HEK293 (cell line): ENCODE data around the gene NPTX1.

Source experiments
- CTCF ChIA-PET: fragments of 350-600 bp; formaldehyde crosslinking; extraction: SDS; loops from one replicate; lab custom pipeline; 2021; ENCODE audit warnings: antibody characterized with exemption; lab: Yijun Ruan, JAX
- POLR2A ChIA-PET: fragments of 300-600 bp; formaldehyde crosslinking; extraction: SDS; loops from one replicate; lab custom pipeline; 2020; ENCODE audit warnings: antibody characterized with exemption, inconsistent platforms; lab: Yijun Ruan, JAX
- H3K27ac ChIP-seq: fragments of 200-500 bp; sonication (Bioruptor generic); 2 replicates; pipeline ENCODE4 v1.5.1; 2014; ENCODE audit warnings: low read depth, low read length, control low read depth, inconsistent platforms; ENCODE audit errors: extremely low read depth
- H3K36me3 ChIP-seq, 2 experiments: fragments of 200-500 bp in 1 of 2; sonication (Bioruptor generic) in 1 of 2; 1 replicate in 1 of 2; 2 replicates in 1 of 2; pipeline ENCODE4 v1.5.1; 2014 to 2017; ENCODE audit warnings: inconsistent platforms in 2 of 2, low read length in 2 of 2; ENCODE audit not compliant: control insufficient read depth in 2 of 2, insufficient read depth in 1 of 2
- H3K4me1 ChIP-seq: fragments of 200-500 bp; sonication (Bioruptor generic); 2 replicates; pipeline ENCODE4 v1.5.1; 2014; ENCODE audit warnings: mild to moderate bottlenecking, low read length, inconsistent platforms; ENCODE audit not compliant: control insufficient read depth, insufficient read depth
- H3K4me3 ChIP-seq: 2 replicates; pipeline ENCODE4 v1.5.1; 2011; ENCODE audit warnings: low read depth, mild to moderate bottlenecking, control low read depth, low read length, moderate library complexity
- H3K9me3 ChIP-seq: fragments of 200-500 bp; sonication (Bioruptor generic); 2 replicates; pipeline ENCODE4 v1.5.1; 2014; ENCODE audit warnings: low read depth, low read length, inconsistent platforms; ENCODE audit not compliant: control insufficient read depth, insufficient read depth
- AEBP2 ChIP-seq: fragments of 450-650 bp; formaldehyde crosslinking; IDR thresholded peaks from 2 replicates; pipeline ENCODE4 v1.5.1; 2016; ENCODE audit warnings: missing biosample characterization, missing genetic modification characterization, borderline replicate concordance
- GLIS2 ChIP-seq: fragments of 450-650 bp; formaldehyde crosslinking; IDR thresholded peaks from 2 replicates; pipeline ENCODE4 v1.5.1; 2016; ENCODE audit warnings: missing biosample characterization, missing genetic modification characterization
- KLF1 ChIP-seq: fragments of 450-650 bp; formaldehyde crosslinking; IDR thresholded peaks from 2 replicates; pipeline ENCODE4 v1.5.1; 2016; ENCODE audit warnings: missing biosample characterization, missing genetic modification characterization
- KLF9 ChIP-seq: fragments of 450-650 bp; formaldehyde crosslinking; IDR thresholded peaks from 2 replicates; pipeline ENCODE4 v1.5.1; 2016; ENCODE audit warnings: missing biosample characterization, missing genetic modification characterization, low read depth
- REST ChIP-seq: fragments of 450-650 bp; formaldehyde crosslinking; IDR thresholded peaks from 2 replicates; pipeline ENCODE4 v1.5.1; 2016; ENCODE audit warnings: missing biosample characterization, missing genetic modification characterization
- ZNF10 ChIP-seq: fragments of 450-650 bp; formaldehyde crosslinking; IDR thresholded peaks from 2 replicates; pipeline ENCODE4 v1.5.1; 2017; ENCODE audit warnings: missing biosample characterization, missing genetic modification characterization
- ZNF155 ChIP-seq: fragments of 450-650 bp; formaldehyde crosslinking; IDR thresholded peaks from 2 replicates; pipeline ENCODE4 v1.5.1; 2016; ENCODE audit warnings: missing biosample characterization, missing genetic modification characterization
- ZNF184 ChIP-seq: fragments of 450-650 bp; IDR thresholded peaks from 2 replicates; pipeline ENCODE4 v1.5.1; 2018; ENCODE audit warnings: missing biosample characterization, mild to moderate bottlenecking, missing genetic modification characterization
- ZNF571 ChIP-seq: fragments of 450-650 bp; formaldehyde crosslinking; IDR thresholded peaks from 2 replicates; pipeline ENCODE4 v1.5.0; 2017; ENCODE audit warnings: missing biosample characterization, missing genetic modification characterization
- ZNF596 ChIP-seq: fragments of 450-650 bp; IDR thresholded peaks from 2 replicates; pipeline ENCODE4 v1.5.0; 2018; ENCODE audit warnings: missing biosample characterization, mild to moderate bottlenecking, missing genetic modification characterization, moderate library complexity
- ZNF600 ChIP-seq: fragments of 450-650 bp; formaldehyde crosslinking; IDR thresholded peaks from 2 replicates; pipeline ENCODE4 v1.5.1; 2016; ENCODE audit warnings: missing biosample characterization, missing genetic modification characterization
- ZNF707 ChIP-seq: fragments of 450-650 bp; formaldehyde crosslinking; IDR thresholded peaks from 2 replicates; pipeline ENCODE4 v1.5.1; 2016; ENCODE audit warnings: missing biosample characterization, missing genetic modification characterization
- ZNF830 ChIP-seq: fragments of 450-650 bp; IDR thresholded peaks from 2 replicates; pipeline ENCODE4 v1.5.0; 2018; ENCODE audit warnings: missing biosample characterization, missing genetic modification characterization, low read depth, mild to moderate bottlenecking, moderate library complexity
- ZSCAN4 ChIP-seq: fragments of 450-650 bp; formaldehyde crosslinking; IDR thresholded peaks from 2 replicates; pipeline ENCODE4 v1.5.1; 2017; ENCODE audit warnings: missing biosample characterization, missing genetic modification characterization
- TF ChIP-seq, protein P1 (sequence below): fragments of 450-650 bp; formaldehyde crosslinking; IDR thresholded peaks from 2 replicates; pipeline ENCODE4 v1.5.1; 2016; ENCODE audit warnings: missing biosample characterization, missing genetic modification characterization, borderline replicate concordance

Gene NPTX1

DNA sequence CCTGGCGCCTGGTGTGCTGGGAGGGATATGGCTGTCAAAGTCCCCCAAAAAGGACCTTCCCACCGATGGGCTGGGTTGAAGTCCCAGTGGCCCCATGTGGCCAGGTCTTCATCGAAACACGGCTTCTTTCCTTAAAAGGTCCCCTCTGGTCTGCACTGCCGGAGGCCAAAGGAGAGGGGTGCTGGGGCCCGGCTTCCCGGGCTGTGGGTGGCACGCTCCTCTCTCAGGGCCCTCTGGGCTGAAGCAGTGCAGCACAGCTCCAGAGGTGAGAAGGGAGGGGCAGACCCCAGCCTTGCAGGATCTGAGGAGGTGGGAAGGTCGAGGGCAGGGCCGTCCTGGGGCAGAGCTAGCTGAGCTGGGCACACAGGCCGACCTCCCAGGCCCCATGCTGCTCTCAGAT, 6.7 kb downstream of the NPTX1 start:
- Histone ChIP-seq H3K27ac (no peak overlapping the region), H3K36me3 (peaks cover 11 to 74% of the 10 kb centered on the region in 2 experiments), H3K4me3 (no peak overlapping the region), H3K4me1 (peaks cover under 1% of the 10 kb centered on the region; the same call in 1 of the 2 replicates), H3K9me3 (no peaks in the 10 kb centered on the region)
- ChIA-PET CTCF (interaction anchor here (0.5 to 1.4 kb wide), 2 partner anchors 106 to 183 kb away, joined by 3 to 6 read pairs; no protein-coding TSS in a partner anchor), POLR2A (interaction anchor here (0.5 to 10.4 kb wide), 2 partner anchors 13 to 753 kb away, joined by 3 to 110 read pairs; partner anchors contain the start of gene CEP131)
- TF ChIP-seq KLF1 (tag by site-specific recombination): no peak

DNA sequence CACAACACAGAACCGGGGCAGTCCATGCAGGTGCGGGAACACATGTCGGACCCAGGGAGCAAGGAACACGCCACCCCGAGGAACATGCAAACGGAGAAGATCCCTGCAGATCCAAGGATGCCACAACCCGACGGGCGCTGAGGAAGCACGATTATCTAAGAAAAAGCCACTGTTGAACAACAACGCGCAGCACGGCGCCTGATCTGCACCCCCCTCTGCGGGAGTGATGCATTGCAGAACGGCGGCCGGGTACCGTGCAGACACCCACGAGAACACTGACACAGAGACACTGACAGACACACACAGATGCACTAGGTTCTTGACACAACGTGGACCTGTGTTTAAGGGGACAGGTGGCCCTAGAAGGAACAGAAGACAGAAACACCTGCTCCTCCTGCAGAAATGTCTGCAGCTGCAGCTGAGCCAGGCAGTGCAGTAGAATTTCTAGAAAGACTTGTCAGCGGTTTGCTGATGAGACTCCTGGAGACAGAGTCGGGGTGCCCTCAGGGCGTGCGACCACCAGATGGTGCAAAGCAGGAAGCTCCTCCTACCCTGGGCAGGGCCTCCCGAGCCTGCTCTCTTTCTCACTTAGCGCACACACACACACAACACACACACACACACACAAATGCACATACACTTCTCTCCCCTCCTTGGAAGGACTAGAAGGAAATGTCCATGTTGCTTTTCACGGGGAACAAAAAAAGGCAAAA, 7.5 kb downstream of the NPTX1 start:
- TF ChIP-seq ZSCAN4: peak; percentile 71
- no peak for TF ChIP-seq AEBP2 (tag by site-specific recombination)
- TF ChIP-seq KLF1 (tag by site-specific recombination): no peak
- peak; percentile 71; the same call in 1 of the 2 replicates for TF ChIP-seq ZNF600
- TF ChIP-seq, all 188 proteins: peak for 2
- Histone ChIP-seq H3K4me1 (no peaks in the 10 kb centered on the region), H3K4me3 (no peak overlapping the region), H3K27ac (no peak overlapping the region), H3K36me3 (peaks cover 11 to 72% of the 10 kb centered on the region in 2 experiments), H3K9me3 (no peaks in the 10 kb centered on the region)
- CTCF ChIA-PET: interaction anchor here (0.5 to 1.4 kb wide), 2 partner anchors 107 to 184 kb away, joined by 3 to 6 read pairs; no protein-coding TSS in a partner anchor
- POLR2A ChIA-PET: interaction anchor here (0.5 to 10.4 kb wide), 2 partner anchors 12 to 754 kb away, joined by 3 to 110 read pairs; partner anchors contain the start of gene CEP131

DNA sequence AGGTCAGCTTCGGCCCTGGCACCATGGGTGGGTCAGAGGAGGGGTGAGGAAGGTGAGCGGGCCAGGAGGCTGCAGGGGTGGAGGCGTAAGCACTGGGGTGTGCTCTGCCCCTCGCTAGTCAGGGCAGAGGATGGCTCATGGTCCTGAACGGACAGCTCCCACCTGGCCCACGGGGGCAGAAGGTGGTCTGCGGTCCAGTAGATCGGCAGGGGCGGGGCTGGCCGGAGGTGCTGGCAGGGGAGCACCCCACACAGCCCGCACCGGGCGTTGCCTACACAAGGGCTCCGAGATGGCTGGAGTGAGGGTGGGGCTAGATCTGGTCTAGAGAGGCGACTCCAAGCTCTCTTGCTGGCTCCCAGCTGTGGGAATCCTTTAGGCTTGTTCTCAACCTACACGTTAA, 8.2 kb downstream of the NPTX1 start:
- Histone ChIP-seq H3K4me3 (no peak overlapping the region), H3K4me1 (no peaks in the 10 kb centered on the region), H3K36me3 (peaks cover 11 to 65% of the 10 kb centered on the region in 2 experiments), H3K27ac (no peak overlapping the region), H3K9me3 (no peaks in the 10 kb centered on the region)
- ChIA-PET CTCF (no interaction called here), POLR2A (interaction anchor here (10.4 kb wide), 1 partner anchor 12 kb away, joined by 110 read pairs; no protein-coding TSS in a partner anchor)
- TF ChIP-seq ZNF571 (tag by site-specific recombination) (no peak), ZNF184 (tag by site-specific recombination) (no peak), ZNF830 (tag by site-specific recombination) (no peak), ZNF10 (tag by site-specific recombination) (no peak), REST (tag by site-specific recombination) (peak; percentile 93), ZNF155 (tag by site-specific recombination) (no peak), ZNF596 (tag by site-specific recombination) (no peak), ZNF707 (tag by site-specific recombination) (no peak), GLIS2 (tag by site-specific recombination) (0 out of 2 replicates have a peak, but pooled peaks have one; percentile 25), KLF9 (tag by site-specific recombination) (0 out of 2 replicates have a peak, but pooled peaks have one; percentile 13)
- TF ChIP-seq, protein P1, sequence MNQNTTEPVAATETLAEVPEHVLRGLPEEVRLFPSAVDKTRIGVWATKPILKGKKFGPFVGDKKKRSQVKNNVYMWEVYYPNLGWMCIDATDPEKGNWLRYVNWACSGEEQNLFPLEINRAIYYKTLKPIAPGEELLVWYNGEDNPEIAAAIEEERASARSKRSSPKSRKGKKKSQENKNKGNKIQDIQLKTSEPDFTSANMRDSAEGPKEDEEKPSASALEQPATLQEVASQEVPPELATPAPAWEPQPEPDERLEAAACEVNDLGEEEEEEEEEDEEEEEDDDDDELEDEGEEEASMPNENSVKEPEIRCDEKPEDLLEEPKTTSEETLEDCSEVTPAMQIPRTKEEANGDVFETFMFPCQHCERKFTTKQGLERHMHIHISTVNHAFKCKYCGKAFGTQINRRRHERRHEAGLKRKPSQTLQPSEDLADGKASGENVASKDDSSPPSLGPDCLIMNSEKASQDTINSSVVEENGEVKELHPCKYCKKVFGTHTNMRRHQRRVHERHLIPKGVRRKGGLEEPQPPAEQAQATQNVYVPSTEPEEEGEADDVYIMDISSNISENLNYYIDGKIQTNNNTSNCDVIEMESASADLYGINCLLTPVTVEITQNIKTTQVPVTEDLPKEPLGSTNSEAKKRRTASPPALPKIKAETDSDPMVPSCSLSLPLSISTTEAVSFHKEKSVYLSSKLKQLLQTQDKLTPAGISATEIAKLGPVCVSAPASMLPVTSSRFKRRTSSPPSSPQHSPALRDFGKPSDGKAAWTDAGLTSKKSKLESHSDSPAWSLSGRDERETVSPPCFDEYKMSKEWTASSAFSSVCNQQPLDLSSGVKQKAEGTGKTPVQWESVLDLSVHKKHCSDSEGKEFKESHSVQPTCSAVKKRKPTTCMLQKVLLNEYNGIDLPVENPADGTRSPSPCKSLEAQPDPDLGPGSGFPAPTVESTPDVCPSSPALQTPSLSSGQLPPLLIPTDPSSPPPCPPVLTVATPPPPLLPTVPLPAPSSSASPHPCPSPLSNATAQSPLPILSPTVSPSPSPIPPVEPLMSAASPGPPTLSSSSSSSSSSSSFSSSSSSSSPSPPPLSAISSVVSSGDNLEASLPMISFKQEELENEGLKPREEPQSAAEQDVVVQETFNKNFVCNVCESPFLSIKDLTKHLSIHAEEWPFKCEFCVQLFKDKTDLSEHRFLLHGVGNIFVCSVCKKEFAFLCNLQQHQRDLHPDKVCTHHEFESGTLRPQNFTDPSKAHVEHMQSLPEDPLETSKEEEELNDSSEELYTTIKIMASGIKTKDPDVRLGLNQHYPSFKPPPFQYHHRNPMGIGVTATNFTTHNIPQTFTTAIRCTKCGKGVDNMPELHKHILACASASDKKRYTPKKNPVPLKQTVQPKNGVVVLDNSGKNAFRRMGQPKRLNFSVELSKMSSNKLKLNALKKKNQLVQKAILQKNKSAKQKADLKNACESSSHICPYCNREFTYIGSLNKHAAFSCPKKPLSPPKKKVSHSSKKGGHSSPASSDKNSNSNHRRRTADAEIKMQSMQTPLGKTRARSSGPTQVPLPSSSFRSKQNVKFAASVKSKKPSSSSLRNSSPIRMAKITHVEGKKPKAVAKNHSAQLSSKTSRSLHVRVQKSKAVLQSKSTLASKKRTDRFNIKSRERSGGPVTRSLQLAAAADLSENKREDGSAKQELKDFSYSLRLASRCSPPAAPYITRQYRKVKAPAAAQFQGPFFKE (tag by site-specific recombination): no peak
